Smooth muscle cell (in vitro differentiated cells): Measurements from ENCODE around the gene RBBP7. TPM values are rescaled to one million over a fixed set of nuclear protein-coding genes. Genes with fewer than 3 reads are reported as not detected.

Experiments
- DNase-seq: peaks from one replicate; lab custom pipeline; 2025; ENCODE audit not compliant: unreplicated experiment; lab: John Stamatoyannopoulos, UW
- H2AFZ ChIP-seq: fragments of 200-600 bp; sonication (generic); 2 replicates; pipeline ENCODE4 v1.6.0; 2016; ENCODE audit warnings: antibody characterized with exemption, low read depth, mild to moderate bottlenecking
- H3F3A ChIP-seq: fragments of 200-600 bp; sonication (generic); 2 replicates; pipeline ENCODE4 v1.6.0; 2017; ENCODE audit warnings: antibody characterized with exemption, low read depth
- H3K27ac ChIP-seq: fragments of 200-600 bp; sonication (generic); 2 replicates; pipeline ENCODE4 v1.5.1; 2016; ENCODE audit warnings: low read depth, mild to moderate bottlenecking
- H3K27me3 ChIP-seq: fragments of 200-600 bp; sonication (generic); 2 replicates; pipeline ENCODE4 v1.6.1; 2016; ENCODE audit warnings: low read depth, mild to moderate bottlenecking
- H3K36me3 ChIP-seq: fragments of 200-600 bp; sonication (generic); 2 replicates; pipeline ENCODE4 v1.5.1; 2016; ENCODE audit warnings: low read depth
- H3K4me1 ChIP-seq: fragments of 200-600 bp; sonication (generic); 2 replicates; pipeline ENCODE4 v1.5.1; 2016; ENCODE audit warnings: low read depth
- H3K4me2 ChIP-seq: fragments of 200-600 bp; sonication (generic); 2 replicates; pipeline ENCODE4 v1.6.0; 2016; ENCODE audit warnings: mild to moderate bottlenecking
- H3K4me3 ChIP-seq: fragments of 200-600 bp; sonication (generic); 2 replicates; pipeline ENCODE4 v1.5.1; 2016; ENCODE audit warnings: mild to moderate bottlenecking
- H3K79me2 ChIP-seq: fragments of 200-600 bp; sonication (generic); 2 replicates; pipeline ENCODE4 v1.6.0; 2016; ENCODE audit warnings: low read depth, mild to moderate bottlenecking
- H3K9ac ChIP-seq: fragments of 200-600 bp; sonication (generic); 2 replicates; pipeline ENCODE4 v1.6.0; 2016; ENCODE audit warnings: low read depth
- H3K9me3 ChIP-seq: fragments of 200-600 bp; sonication (generic); replicated peaks from 2 replicates; pipeline ENCODE4 v1.5.1; 2016; ENCODE audit warnings: low read depth
- H4K20me1 ChIP-seq: fragments of 200-600 bp; sonication (generic); 2 replicates; pipeline ENCODE4 v1.6.0; 2016; ENCODE audit warnings: low read depth
- CTCF ChIP-seq: fragments of 200-600 bp; sonication (generic); IDR thresholded peaks from 2 replicates; pipeline ENCODE4 v1.5.1; 2017; ENCODE audit warnings: borderline replicate concordance, mild to moderate bottlenecking, antibody characterized with exemption; ENCODE audit not compliant: insufficient read depth, poor library complexity, severe bottlenecking
- WGBS: methylation state at CpG from one replicate; pipeline ENCODE4 v1.1.7; 2016; ENCODE audit warnings: low lambda C conversion rate; 5-methylcytosine and 5-hydroxymethylcytosine counted together
- polyA plus RNA-seq: library from polyadenylated mRNA; unstranded; fragments of >200 nt; fragmentation: Nextera tagmentation; extraction: Ambion mirVana; gene quantifications from 2 replicates; pipeline ENCODE4 v1.2.1, GENCODE V29; 2016
- total RNA-seq: library from RNA; depleted of rRNA; stranded (reverse); fragments of >200 nt; gene quantifications from 2 replicates; pipeline ENCODE4 v1.2.3, GENCODE V29; 2014

Gene RBBP7
- total and polyA plus RNA-seq, 2 experiments from 2014 or later: 116 to 147 TPM

GRCh38 chrX:16874458-16875095 is 4.4 kb upstream of the RBBP7 start:
- Histone ChIP-seq H3K9me3 (no peaks in the 10 kb centered on the region), H2AFZ (no peak overlapping the region), H3F3A (peaks cover 6% of the 10 kb centered on the region), H3K9ac (no peak overlapping the region), H3K27ac (no peak overlapping the region), H3K4me3 (no peak overlapping the region), H3K79me2 (peaks cover under 1% of the 10 kb centered on the region), H3K4me1 (peaks cover 16% of the 10 kb centered on the region), H4K20me1 (peaks cover under 1% of the 10 kb centered on the region), H3K36me3 (no peaks in the 10 kb centered on the region), H3K27me3 (peaks cover 43% of the 10 kb centered on the region), H3K4me2 (no peak overlapping the region)
- no peak for DNase-seq
- WGBS: 87% methylated on average over 5 of the region's 5 CpGs
- TF ChIP-seq CTCF: no peak

- Histone ChIP-seq H4K20me1 (peaks cover 15% of the 10 kb centered on the region), H3K4me3 (no peak overlapping the region), H2AFZ (no peak overlapping the region), H3K9ac (no peak overlapping the region), H3K79me2 (peaks cover 15% of the 10 kb centered on the region), H3K4me1 (peaks cover 27% of the 10 kb centered on the region), H3K27ac (no peak overlapping the region), H3F3A (peaks cover 6% of the 10 kb centered on the region), H3K36me3 (no peaks in the 10 kb centered on the region), H3K4me2 (no peak overlapping the region), H3K9me3 (no peaks in the 10 kb centered on the region), H3K27me3 (peaks cover 34% of the 10 kb centered on the region)
- 92% methylated on average over 8 of the region's 8 CpGs for WGBS
- no peak for DNase-seq
- no peak for TF ChIP-seq CTCF
Measured at GRCh38 chrX:16873106-16873505, 2.9 kb upstream of the RBBP7 start.

DNA sequence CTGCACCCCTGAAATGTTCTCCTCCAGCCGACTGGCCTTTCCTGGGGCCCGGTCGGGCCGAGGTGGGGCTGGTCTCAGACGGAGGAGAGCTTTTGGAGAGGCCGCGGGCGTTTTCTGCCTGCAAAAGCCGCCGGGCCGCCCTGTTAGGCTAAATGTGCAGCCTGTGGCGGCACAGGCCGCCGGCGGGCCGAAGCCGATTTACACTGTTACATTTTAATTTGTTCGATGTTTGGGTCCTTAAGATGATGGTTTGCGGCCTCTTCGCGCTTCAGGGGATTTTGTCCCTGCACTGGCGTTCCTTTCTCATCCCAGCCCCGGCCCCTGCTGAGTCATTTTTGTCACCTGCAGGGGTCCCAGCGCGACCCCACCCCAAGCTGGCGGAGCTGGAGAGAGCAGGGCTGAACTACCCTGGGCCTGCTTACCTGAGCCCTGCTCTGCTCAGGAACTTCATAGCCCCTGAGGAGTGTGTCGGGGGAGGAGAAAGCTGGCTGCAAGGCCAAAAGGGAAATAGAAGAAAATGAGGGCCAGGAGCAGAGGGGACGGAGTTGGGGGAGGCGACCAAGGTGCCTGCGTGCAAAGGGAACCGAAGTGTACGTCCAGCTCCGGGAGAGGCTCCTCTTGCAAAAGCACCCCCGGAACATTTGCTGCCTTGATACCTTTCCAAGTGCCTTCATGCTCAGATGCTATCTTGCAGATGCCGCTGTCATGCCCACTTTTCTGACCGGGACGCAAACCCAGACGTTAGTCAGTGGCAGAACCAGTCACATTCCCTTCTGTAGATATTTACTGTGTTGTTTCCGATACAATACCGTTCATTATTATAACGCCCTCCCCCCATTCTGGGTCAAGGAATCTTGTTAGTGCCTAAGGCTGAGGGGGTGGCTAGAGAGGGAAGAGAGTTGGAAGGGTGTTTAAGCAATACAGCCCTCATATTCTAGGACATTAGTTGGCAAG is 977 bp upstream of the RBBP7 start:
- peak; percentile 28 for DNase-seq
- Histone ChIP-seq H4K20me1 (peaks cover 34% of the 10 kb centered on the region), H3K36me3 (no peaks in the 10 kb centered on the region), H3K79me2 (peaks cover 35% of the 10 kb centered on the region), H3F3A (peaks cover 6% of the 10 kb centered on the region), H3K27me3 (peaks cover 16% of the 10 kb centered on the region), H3K4me2 (peak overlapping the region; percentile 99), H3K27ac (peak overlapping the region; percentile 81), H3K4me1 (peaks cover 34% of the 10 kb centered on the region), H3K9ac (peak overlapping the region; percentile 66), H3K4me3 (peak overlapping the region; percentile 78), H3K9me3 (no peaks in the 10 kb centered on the region), H2AFZ (peak overlapping the region; percentile 100)
- WGBS: 5% methylated on average over 41 of the region's 41 CpGs
- no peak for TF ChIP-seq CTCF
